SKM-1 (cell line): ENCODE results near the gene SLC25A25.
"Not testable (repeated sequence)": the region's sequence is repeated elsewhere in the genome, so short reads cannot be mapped to it uniquely, and the experiment has no call there.

Experiments used
- DNase-seq: peaks from one replicate; lab custom pipeline; 2025; ENCODE audit not compliant: unreplicated experiment; lab: John Stamatoyannopoulos, UW

Gene SLC25A25

GRCh38 chr9:128051932-128052709 lies 15.9 kb upstream of the SLC25A25 start:
- DNase-seq: no peak

- peak; percentile 93 for DNase-seq
Measured at GRCh38 chr9:128053560-128053959, 14.5 kb upstream of the SLC25A25 start.

- no peak for DNase-seq
Measured at GRCh38 chr9:128054087-128054486, 13.9 kb upstream of the SLC25A25 start.

GRCh38 chr9:128055344-128056040 lies 12.5 kb upstream of the SLC25A25 start:
- DNase-seq: no peak

- DNase-seq: no peak
Measured at GRCh38 chr9:128056086-128056485, 11.9 kb upstream of the SLC25A25 start.

- DNase-seq: no peak
Measured at GRCh38 chr9:128056887-128057723, 10.9 kb upstream of the SLC25A25 start.

- DNase-seq: no peak
Measured at GRCh38 chr9:128057724-128058409, 10.2 kb upstream of the SLC25A25 start.

GRCh38 chr9:128059365-128059983 lies 8.6 kb upstream of the SLC25A25 start:
- DNase-seq: no peak

- no peak for DNase-seq
Measured at GRCh38 chr9:128061275-128061960, 6.6 kb upstream of the SLC25A25 start.

GRCh38 chr9:128062279-128062678 lies 5.8 kb upstream of the SLC25A25 start:
- no peak for DNase-seq

- DNase-seq: no peak
Measured at GRCh38 chr9:128062846-128063831, 4.9 kb upstream of the SLC25A25 start.

- no peak for DNase-seq
Measured at GRCh38 chr9:128065907-128066712, 1.9 kb upstream of the SLC25A25 start.

GRCh38 chr9:128066713-128067644 lies 1.1 kb upstream of the SLC25A25 start, which contains the start of gene NAIF1:
NAIF1 (minus strand) TSS chr9:128067320; CDS start chr9:128067101, 219 bp downstream.
- DNase-seq: peak; percentile 98

GRCh38 chr9:128068386-128069205 lies 564 bp downstream of the SLC25A25 start:
- DNase-seq: no peak

GRCh38 chr9:128070874-128071273 lies 2.8 kb downstream of the SLC25A25 start:
- DNase-seq: no peak

GRCh38 chr9:128071475-128071874 lies 3.4 kb downstream of the SLC25A25 start:
- not testable (repeated sequence) for DNase-seq
